LHCN-M2 (cell line): ENCODE measurements around the gene NCBP2. TPM values are rescaled to one million over a fixed set of nuclear protein-coding genes. Genes with fewer than 3 reads are reported as not detected.

ENCODE experiments used
- DNase-seq: peaks from one replicate; pipeline ENCODE4 v3.0.0-alpha.2; 2012; ENCODE audit warnings: low read depth
- polyA plus RNA-seq: library from polyadenylated mRNA; unstranded; fragments of >200 nt; gene quantifications from one replicate; pipeline ENCODE4 v1.2.1, GENCODE V29; 2012; ENCODE audit warnings: missing spikeins
- total RNA-seq: library from RNA; depleted of rRNA; stranded (reverse); fragments of >200 nt; gene quantifications from 2 replicates; pipeline ENCODE4 v1.2.3, GENCODE V29; 2014; rRNA removed

NCBP2 gene
- total RNA-seq, result 79.4 and 84.8 TPM in 2 replicates
- polyA plus RNA-seq, result 50.3 TPM

DNA sequence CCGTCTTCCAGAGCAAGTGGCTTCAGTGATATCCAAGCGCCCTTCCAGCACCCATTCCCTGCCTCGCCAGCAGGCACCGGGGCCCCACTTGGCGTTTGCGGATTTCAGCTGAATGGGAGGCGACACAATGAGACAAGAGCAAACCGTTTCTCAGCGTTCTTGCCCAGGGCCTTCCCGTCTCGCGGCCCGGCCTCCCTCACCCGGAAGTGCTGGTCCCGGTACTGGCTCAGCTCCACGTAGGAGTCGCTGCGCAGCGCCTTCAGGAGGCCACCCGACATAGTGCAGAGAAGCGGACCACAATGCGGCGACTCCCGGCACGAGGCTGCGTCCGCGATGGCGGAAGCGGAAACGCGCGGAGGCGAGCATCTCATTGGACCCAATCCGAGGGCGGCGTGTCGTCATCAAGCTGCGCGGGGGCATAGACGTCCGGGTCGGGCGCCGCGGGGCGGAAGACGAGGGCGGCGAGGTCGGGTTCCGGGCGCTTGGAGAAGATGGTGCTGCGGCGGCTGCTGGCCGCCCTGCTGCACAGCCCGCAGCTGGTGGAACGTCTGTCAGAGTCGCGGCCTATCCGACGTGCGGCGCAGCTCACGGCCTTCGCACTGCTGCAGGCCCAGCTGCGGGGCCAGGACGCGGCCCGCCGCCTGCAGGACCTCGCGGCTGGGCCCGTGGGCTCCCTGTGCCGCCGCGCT, at the start of gene NCBP2:
TSS of gene NCBP2 (minus strand) at position 303 of the 689 bp plus-strand sequence. CDS start at position 278, 25 bp downstream.
- DNase-seq, result peak; percentile 98

DNA sequence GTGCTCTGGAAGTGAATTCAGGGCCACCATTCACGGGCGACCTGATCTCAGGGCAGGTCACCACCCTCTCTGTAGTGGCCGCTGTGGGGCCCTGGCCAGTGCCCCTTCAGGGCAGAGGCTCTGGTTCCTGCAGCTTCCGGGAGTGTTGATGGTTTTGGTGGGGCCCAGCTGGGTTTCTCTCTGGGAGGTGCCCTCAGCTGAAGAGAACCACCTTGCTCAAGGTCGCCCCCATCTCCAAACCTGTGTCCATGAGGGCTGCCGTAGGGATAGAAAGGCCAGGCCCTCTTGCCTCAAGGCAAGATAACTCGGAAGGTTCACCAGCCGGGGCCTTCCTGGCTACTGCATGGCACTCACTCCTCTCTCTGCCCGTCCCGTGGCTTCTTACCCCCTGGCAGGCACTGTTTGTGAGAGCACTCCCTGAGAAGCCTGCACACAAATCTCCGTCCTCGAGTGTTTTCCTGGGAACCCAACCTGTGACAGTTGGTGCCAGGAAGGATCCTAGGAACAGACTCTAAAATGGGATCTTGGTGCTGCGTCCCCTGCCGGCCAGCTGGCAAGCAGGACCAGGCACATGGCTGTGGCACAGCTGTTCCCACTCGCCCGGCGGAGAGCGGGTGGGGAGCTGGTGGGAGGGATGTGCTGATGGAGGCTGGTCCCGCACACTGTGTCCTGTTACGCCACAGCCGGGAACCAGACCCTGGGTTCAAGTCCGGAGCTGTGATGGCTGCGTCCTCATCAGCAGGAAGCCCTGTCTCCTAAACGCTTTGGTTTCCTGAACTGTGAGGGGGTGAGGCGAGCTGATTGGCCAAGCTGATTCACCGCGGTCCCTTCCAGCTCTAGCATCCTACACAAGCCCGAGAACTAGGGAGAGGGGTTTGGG, 49.5 kb upstream of the NCBP2 start:
- DNase-seq, result no peak

DNA sequence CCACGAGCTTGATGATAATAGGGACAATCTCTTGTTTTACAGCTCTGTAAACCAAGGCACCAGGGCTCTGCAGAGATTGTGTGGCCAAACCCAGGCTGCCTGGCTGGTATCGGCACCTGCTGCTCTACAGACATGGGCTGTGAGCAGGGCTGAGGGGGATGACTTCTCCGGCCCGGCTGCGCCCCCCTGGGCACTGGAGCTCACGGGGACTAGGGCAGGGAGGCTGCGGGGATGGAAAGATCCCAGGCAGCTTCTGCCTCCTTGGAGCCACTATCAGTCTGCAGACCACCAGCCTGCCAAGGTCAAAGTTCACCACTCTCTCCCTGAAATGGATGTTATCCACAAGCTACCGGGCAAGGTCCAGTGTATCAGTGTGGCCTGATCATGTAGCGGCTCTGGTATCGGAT, 48.3 kb upstream of the NCBP2 start:
- DNase-seq, result no peak

DNA sequence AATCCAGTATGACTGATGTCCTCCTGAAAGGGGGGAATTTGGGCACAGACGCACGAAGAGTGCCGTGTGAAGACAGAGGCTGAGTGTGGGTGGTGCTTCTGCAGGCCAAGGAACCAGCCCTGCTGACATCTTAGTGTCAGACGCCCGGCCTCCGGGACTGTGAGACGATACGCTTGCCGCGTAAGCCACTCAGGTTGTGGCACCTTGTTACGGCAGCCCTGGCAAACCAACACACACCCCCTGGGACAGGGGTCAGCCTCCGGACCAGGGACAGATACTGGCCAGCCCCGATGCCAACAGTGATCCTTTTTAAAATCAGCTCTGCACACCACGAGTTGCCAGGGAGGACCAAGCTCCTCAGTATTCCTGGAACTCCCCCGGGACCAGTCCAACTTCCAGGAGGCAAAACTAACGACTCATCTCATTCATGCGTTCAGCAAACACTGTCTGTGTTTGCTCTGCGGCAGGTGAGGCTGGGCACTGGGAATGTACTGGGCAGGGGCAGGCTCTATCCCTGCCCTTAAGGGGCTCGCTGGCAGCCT, 47.5 kb upstream of the NCBP2 start:
- no peak for DNase-seq

DNA sequence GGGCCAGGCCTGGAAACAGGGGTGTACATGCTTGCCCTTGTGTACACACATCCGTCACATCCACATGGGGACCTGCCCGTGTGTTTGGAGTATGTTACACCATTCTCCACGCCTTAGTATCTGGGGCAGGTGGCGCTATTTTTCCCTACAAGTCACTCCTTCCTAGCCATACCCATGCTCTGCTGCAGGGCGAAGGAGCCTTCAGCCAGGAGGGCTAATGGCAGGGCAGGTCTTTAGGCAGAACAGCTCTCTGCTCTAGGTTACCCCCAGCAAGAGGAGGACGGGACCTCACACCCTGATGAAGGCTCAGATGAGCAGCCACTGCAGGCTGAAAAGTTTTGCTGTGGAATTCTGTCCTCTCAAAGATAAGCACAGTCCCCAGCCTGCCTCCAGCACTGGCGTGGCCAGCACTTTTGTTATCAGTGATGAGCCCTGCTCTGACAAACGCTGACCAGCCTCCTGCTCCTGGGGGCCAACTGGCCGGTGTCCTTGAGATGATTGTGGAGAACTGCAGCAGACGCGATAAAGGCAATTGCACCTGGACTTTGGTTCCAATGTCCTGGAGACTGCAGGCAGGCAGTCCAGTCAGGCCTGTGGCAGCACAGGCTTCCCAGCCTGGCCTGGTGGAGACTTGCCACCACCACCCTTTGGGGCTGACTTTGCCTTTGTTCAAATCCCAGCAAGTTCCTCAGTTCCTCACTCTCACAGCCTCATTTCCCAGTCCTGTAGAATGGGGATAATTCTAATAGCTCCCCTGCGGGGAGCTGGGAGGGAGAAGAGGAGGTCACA, 46.1 kb upstream of the NCBP2 start:
- no peak for DNase-seq

DNA sequence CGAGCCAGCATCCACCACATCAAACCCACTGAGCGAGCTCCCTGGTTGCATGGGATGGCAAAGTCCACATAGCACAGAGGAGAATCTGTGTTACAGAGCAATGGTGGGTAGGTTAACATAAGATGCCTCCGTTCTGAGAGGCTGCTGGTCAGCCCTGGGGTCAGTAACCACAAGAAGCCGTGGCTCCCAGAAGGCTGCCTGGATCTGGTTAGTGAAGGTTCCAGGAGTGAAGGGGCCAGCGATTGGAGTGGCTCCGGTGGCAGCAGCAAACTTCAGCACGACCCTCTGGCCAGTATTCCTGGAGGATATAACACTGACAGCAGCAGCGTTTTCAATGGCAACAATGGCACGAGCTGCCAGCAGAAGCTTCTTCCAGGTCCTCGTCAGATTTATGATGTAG, 44.7 kb upstream of the NCBP2 start:
- no peak for DNase-seq

DNA sequence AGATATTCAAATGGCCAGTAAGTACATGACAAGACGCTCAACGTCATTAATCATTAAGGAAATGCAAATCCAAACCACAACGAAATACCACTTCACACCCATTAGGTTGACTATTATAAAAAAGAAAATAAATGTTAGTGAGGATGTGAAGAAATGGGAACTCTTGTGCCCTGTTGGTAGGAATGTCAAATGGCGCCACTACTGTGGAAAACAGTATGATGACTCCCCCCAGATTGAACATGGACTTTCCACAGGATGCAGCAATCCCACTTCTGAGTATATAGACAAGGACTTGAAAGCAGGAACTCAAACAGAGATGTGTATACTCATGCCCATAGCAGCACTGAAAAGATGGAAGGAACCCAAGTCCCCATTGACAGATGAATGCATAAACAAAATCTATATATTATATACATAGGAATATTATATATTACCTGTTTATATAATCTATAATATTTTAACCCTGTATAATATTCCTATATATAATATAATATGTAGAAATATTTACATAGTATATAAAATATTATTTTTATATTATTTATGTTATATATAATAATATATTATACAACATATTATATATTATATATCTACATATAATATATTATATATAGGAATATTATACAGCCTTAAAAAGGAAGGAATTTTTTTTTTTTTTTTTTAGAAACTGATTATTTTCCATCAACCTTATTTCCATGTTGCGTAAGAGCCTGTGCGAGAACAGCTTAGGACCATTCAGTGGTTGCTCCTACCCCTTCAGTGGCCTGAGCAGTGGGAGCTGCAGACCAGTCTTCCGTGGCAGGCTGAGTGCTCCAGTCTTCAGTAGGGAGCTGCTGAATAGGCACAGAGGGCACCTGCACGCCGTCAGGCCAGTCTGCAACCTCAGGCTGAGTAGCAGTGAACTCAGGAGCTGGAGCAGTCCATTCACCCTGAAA, 43.9 kb upstream of the NCBP2 start:
- no peak for DNase-seq

DNA sequence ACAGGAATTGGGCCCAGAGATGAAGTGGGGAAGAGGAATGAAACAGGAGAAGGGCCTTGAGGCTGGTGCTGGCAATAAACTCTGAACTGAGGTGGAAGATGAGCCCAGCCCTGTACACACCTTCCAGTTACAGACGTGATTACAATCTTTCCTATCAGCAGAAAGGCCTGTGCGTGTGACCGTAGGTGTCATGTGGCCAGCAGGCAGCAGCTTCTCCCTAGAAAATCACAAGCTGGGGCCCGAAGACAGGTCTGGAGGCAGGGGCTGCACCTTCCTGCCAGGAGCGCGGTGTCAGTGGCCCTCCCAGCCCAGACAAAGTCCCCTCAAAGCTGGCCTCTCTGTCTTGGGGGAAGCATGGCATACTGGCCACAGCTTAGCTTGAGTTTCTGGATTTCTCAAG, 43.0 kb upstream of the NCBP2 start:
- DNase-seq, result no peak

DNA sequence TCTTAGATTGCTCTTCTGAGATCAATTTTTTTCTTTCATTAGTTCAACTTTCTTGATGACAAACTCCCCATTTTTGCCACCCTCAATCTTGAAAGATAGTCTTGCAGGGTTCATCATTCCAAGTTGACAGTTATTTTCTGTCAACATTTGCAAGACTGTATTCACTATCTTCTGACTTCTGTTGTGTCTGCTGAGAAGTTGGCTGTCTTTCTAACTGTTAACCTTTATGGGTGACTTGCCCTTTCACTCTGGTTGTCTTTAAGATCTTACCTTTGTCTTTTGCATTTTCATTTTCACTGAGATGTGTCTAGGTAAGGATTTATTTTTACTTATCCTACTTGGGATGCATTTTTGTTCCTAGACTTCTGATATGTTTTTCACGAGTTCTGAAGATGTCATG, 40.9 kb upstream of the NCBP2 start:
- no peak for DNase-seq

DNA sequence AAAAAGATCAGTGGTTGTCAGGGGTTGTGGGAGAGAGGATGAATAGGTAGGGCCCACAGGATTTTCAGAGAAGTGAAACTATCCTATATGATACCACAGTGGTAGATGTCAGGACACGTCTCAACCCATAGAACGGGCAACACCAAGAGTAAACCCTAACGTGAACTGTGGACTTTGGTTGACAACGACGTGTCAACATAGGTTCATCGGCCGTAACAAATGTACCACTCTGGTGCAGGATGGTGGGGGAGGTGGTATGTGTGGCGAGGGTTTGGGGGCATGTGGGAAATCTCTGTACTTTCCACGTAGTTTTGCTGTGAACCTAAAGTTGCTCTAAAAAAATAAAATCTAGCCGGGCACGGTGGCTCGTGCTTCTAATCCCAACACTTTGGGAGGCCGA, 39.3 kb upstream of the NCBP2 start:
- no peak for DNase-seq

DNA sequence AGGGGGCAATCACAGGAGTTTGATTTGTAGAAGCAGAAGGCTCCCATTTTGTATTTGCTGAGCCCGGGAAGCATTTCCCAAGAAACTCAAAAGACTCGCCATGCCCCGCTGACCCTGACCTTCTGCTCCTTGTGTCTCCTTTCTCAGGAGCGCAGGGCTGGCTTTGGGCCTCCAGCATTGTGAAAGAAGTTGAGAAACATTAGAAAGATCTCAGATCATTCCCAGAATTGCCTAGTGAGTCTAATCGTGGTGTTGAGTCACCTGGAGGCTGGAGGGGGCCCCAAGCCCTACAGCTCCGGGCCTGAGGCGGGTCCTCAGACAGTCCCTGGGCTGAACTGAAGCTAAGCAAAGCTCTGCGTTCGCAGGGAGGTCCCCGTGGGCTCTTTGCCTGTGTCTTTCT, 37.2 kb upstream of the NCBP2 start:
- DNase-seq, result peak; percentile 37

DNA sequence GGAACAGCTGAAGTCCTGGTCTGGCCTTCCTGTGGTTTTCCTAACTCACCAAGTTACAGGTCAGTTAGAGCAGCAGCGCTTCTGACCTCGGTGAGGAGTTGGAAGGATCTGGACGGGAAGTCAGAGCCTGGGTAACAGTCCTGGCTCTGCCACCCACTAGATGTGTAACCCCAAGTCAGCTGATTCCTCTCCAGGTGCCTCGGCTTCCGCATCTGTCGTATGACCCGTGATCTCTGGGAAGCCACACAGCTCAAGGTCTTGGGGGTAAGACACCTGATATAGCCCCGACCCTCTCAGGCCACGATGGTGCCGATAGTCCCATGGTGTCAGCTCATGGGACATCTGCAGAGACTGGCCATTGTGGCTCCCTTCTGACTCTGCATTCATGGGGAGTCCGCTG, 34.6 kb upstream of the NCBP2 start:
- no peak for DNase-seq

DNA sequence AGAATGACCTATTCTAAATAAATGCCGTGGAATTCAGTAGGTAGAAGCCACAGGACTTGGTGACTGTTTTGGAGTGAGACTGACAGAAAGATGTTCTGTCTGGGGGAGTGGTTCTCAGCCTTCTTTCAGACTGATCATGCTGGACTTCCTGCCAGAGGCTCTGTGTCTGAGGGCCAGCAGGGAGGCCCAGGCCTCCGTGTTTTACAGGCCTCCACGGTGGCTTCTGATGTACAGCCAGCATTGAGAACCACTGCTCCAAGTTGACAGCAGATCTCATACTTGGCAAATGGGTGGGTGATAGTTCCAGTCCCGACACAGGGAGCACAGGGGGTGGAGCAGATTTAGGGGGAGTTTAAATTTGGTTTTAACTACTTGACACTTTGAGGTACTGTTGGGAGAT, 33.0 kb upstream of the NCBP2 start:
- no peak for DNase-seq

DNA sequence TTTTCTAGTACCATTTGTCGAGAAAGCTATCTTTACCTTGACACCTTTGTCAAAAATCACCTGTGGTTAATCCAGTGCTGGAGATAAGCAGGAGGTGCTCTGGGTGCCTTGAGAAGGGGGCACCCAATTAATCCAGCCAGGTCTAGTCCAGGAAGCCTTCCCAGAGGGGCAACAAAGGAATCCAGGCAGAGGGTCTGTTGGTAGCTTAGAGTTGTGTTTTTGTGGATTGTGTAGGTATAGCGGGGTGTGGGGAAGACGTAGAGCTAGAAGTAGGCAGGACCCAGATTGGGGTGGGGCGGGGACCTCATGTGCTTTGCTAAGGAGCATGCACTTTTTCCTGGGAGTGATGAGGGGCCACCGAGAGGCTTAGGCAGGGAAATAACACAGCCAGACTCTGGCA, 32.3 kb upstream of the NCBP2 start:
- DNase-seq, result no peak

DNA sequence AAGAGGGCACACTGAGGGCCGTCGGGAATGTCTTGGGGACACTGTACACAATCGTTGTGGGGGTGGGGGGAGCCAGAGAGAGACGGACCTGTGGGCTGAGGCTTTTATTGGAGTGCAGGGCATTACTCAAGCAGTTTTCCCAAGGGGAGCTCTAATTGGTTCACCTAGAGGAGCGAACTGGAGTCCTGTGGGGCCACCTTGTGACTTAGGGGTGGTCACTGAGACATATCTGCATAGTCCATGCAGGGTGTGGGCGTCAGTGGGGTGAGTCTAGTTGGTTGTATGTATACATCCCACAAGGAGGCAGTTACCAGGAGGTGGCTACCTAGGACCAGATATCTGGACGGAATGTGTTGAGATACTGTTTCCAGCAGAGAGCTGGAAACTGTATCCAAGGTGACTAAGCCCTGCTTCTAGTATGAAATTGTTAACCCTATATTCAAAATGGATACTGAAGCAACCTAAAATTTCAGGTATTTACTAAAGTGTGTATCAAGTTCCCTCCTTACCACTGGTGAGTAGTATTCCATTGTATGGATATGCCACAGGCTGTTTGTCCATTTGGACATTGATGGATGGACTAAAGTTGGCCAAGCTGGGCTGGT, 28.9 kb upstream of the NCBP2 start:
- DNase-seq, result no peak

DNA sequence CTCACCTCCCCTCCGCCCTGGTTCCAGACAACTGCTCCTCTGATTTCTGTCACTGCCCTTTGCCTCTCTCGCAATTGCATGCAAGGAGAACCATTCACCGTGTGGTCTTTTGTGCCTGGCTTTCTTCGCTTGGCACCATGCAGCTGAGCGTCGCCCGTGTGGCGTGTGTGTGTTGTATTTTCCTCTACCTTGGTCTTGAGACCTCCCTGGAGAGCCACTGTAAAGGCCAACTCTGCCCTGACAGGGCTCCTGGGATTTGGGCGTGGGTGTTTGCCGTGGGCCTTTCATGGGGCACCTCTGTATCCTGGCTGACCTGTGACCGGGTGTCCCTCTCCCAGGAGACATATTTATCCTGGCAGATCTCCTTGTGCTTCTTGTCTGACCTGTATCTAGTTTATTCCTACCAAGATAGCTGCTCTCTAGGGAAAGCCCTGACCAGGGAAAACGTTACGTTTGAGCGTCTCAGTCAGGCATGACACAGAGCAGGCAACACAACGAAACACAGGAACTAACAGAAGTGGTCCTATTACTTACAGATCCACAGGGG, 28.3 kb upstream of the NCBP2 start:
- DNase-seq, result no peak

DNA sequence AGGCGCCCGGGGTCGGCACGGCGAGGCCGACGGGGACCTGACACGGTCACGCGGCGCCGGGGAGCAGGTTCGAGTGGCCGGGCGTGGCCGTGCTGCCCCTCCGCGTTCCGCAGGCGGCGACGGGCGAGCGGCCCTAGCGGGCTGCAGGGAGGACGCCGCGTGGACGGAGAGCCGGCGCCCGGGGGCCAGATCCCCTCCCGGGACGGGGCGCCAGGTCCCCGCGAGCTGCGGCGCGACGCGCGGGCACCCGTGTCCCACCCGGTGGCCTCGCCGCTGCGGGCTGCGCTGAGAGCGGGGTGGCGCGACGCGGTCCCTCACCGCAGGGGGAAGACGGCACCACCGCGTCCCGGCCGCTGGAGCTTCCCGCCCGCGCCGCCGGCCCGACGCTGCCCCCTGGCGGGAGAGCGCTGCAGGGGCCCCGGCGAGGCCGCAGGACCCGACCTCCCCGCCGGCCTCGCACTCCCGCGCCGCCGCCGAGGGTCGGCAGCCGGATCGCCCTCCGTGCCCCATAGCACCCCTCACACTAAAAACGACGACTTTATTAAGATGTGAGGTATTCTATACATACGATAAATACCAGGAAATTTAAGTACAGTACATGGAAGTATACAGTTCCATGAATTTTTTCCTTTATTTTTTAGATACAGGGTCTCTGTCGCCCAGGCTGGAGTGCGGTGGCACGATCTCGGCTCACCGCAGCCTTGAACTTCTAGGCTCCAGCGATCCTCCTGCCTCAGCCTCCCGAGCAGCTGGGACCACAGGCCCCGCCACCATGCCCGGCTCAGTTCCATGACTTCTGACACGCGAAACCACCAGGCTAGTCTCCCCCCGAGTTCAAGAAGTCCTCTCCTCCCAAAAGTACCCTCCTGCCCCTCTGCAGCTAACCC, 27.6 kb upstream of the NCBP2 start:
- DNase-seq, result peak; percentile 32

DNA sequence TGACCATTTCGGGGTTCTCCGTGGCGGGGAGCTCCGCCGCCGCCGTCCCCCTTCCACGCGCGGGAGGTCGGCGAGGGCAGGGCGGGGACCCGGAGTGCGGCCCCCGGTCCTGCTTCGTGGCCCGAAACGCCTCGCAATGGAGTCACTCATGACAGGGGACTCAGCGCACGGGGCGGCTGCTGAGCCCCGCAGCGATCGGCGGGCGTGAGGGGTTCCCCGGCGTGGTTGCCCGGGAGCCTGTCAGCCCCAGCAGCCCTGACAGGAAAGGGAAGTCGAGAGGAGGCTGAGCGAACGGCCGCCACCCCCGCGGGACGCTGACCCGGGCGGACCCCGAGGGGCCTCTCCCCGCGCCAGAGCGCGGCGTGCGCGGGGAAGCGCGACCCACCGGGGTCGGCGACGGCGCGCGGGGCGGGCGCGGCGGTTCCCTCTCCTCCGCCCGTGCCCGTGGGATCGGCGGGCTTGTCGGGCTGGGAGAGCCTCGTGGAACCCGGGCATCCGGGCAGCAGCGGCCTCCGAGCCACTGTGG, 26.9 kb upstream of the NCBP2 start:
- peak; percentile 10 for DNase-seq
